SHP77 (cell line): Measurements from ENCODE around the gene TMEM252.

Experiments
- DNase-seq, 2 experiments: peaks; one replicate each; lab custom pipeline; 2025; lab: John Stamatoyannopoulos, UW

The TMEM252 gene

GRCh38 chr9:68545033-68545705 is 4.5 kb upstream of the TMEM252 start:
- DNase-seq = no peak

- no peak for DNase-seq
These were observed 885 bp upstream of the TMEM252 start for GRCh38 chr9:68541568-68541967.

DNA sequence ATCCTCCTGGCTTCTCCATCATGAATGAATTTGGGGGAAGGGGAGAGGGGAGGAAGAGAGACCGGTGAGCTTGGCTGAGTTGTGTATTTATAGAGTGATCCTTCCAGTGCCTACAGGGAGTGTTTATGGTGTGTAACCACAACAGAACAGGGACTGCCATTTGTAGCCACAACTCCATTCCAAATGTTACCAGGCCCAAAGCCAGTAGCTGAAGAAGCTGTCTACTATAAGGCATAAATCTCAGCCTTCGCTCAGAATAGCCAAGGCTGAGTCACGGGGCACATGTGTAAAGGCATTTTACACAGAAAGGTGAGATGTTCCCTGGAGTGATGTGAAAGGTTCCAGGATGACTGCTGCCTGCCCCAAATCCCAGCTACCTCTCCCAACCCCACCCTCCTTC is 2.5 kb downstream of the TMEM252 start:
- no peak for DNase-seq

DNA sequence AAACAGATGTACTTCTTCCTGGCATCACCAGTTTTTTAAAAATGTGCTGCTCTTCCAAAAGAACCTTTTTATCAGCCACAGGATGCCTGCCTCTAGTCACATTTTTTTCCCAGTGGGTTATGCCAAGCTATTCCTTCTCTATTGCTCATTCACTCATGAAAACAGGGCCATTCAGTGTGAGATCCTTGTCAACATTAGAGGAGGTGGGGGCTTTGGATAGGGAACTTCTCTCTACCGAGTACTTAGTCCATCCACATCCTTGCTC is 3.1 kb downstream of the TMEM252 start:
- no peak for DNase-seq

- no peak for DNase-seq
These were observed 3.6 kb downstream of the TMEM252 start for GRCh38 chr9:68536876-68537615.

- no peak for DNase-seq
These were observed 7.0 kb downstream of the TMEM252 start for GRCh38 chr9:68533678-68534077.

DNA sequence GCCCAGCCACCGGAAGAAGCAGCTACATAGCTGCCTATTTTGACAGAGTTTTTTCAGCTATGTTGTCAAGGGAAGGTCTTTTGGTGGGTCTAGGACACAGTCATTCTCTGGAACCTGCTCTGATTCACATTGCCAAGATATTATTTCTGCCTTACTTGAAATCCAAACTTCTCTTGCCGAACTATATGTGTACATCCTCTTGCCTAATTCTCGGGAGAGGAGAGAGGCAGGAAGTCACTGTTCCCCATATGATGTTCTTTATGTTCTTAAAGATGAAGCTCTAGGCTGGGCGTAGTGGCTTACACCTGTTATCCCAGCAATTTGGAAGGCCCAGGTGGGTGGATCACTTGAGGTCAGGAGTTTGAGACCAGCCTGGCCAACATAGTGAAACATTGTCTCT is 8.6 kb downstream of the TMEM252 start:
- no peak for DNase-seq

DNA sequence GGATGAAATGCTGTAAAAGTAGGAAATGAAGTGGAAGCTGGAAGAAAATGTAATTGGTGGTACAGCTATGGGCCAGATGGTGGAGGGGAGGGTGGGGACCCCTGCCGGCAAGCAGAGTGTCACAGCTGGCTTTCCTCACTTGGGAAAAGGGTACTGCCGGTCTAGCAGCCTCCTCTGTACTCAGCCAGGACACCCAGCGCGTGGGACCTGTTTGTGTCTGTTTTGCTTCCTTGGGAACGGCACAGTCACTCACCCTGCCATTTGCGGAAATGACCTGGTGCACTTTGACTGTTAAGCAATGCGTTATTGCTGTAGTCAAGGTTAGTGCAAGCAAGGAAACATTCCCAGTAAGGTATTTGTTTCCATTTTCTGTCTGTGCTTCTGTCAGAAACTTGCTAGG is 10.1 kb downstream of the TMEM252 start:
- DNase-seq = no peak

- DNase-seq = no peak
These were observed 17.2 kb downstream of the TMEM252 start for GRCh38 chr9:68523367-68523936.

GRCh38 chr9:68522954-68523353 is 17.7 kb downstream of the TMEM252 start:
- no peak for DNase-seq

GRCh38 chr9:68522131-68522530 is 18.6 kb downstream of the TMEM252 start:
- no peak for DNase-seq

DNA sequence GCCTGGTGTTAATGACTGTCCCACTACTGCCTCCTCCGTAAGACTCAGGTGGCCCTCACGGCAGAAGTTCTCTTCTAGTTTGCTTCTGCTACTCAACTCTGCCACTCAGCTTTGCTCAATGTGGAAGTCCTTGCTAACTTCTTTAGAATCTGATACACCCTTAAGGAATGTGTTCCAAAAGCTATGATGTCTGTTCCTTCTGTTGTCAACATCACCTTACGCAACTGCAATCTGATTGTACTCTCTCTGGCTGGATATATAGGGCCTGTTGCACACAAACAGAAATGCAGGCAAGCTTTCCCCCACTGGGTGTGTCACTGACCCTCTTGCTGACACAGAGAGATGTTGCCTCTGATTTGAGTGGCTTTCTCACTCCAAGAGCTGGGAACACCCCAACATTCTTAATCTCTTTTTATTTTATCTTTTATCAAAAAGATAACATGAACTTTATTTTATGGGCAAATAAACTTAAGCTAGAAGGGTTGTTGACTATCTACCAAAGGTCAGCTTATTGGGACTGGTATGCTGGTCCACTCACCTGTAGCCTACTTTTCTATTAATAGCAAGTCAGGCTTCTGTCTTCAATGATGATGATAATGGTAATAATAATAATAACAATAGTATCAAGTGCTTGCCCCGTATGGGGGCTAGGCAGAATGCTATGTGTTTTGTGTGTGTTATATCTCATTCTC is 25.2 kb downstream of the TMEM252 start:
- no peak for DNase-seq

GRCh38 chr9:68513981-68514380 is 26.7 kb downstream of the TMEM252 start:
- DNase-seq = no peak

DNA sequence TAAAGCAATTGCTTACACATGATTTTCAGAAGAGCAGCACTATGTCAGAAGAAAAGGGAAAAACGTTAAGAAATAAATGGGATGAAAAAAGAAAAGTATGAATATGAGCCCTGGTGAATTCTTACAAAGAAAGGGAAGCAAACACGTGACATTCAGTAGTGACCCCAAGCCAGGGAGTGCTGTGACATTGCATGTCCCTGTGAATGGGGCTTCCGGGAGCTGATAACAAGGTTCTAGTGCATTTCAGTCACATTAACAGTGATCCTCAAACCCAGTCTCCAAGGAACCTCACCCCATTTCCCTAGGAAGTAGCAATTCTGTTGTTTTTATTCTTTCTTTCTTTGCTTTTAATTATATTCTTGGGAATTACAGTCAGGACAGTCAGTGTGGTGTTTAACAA is 27.3 kb downstream of the TMEM252 start:
- DNase-seq = no peak

- DNase-seq = no peak
These were observed 31.0 kb downstream of the TMEM252 start for GRCh38 chr9:68509689-68510088.

DNA sequence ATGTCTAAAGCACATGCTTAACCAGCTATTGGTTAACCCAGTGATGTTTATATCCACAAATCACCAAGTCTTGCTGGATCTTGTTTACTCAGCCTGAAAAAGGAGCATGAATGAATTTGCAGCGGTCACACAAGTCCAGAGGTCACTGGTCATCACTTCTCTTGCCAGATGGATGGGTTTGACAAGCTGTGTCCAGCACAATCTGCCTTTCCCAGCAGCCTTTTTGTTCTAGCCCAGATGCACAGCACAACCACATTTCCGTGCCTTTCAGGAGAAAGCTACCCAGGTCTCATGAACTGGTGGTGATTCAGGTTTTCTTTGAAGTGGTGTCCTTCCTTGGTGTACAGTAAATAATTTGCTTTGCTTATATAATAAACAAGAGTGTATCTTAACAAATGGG is 32.1 kb downstream of the TMEM252 start:
- no peak for DNase-seq

DNA sequence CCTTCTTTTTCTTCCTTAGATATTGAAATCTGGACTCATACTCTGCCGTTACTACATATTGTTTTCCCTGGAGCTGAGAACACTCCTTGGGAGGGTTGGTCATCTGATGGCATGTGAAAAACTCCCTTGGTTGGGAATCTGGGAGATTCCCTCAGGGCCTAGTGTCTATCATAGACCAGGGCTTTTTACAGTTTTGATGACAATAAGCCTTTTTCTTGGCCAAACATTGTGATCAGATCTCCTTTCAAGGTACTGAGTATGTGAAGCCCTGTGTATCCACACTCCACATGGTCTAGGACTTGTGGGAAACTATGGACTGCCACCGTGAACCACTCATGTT is 32.9 kb downstream of the TMEM252 start:
- no peak for DNase-seq

GRCh38 chr9:68507130-68507805 is 33.4 kb downstream of the TMEM252 start:
- DNase-seq = no peak

- no peak for DNase-seq
These were observed 34.1 kb downstream of the TMEM252 start for GRCh38 chr9:68506551-68506950.

- DNase-seq = no peak
These were observed 34.8 kb downstream of the TMEM252 start for GRCh38 chr9:68505681-68506409.

DNA sequence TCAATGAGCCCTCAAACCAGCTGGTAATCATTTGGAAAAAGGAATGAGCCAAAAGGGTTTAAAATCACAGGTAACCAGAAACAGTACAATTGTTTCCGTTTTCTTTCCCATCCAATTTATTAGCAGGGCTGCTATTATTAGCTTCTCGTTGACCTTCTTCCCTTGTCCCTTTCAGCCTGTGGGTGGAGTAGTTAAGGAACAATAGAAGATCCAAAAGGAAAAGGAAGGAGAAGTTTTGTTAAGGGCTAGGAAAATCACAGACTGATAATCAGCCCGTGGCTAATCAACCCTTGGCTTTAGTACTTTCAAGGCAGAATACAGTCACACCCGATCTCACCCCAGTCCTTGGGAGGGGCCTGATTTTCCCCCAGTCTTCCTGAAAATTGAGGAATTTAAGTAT is 38.4 kb downstream of the TMEM252 start:
- DNase-seq = no peak
